Measurements from ENCODE around the gene GPX5.

Gene GPX5

DNA sequence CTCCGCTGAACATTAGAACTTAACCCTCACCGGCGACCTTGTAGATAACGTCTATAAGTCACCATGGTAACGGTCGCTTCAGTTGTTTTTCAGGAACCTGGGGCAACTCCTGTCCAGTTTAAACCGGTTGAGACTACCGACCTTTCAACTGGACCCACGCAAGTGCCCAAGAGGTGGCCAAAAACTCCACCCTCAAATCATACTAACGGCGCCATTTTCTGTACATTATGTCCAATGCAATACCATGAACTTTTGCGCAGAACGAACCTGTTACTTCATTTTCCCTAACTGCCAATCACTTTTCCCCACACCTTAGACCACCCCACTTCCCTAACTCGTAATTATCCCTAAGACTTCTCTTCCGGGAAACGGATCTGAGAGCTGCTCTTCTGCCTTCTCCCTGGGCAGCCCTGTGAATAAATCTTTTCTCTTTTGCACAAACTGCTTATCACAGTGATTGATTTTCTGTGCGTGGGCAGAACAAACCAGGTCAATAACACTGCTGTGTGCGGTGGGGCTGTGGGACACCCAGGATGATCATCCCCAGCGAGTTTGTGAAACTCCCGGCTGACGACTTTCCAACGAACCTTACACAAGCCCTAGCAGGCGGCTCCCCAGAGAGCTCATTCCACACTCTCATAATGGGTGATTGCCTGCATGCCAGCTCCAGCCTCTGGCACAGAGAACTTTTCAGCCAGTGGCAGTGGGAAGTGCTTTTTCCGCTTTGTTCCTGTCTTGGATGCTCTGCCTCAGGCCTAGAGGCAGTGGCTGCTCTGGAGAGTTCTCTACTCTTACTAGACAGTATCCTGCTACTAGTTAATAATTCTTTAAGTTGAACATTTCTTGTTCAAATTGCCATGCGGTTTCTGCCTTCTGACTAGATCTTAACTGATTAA, 28.6 kb downstream of the GPX5 start:
- Histone ChIP-seq H3K27me3 (ENCODE audit: insufficient read depth, poor library complexity, severe bottlenecking) (no peaks in the 10 kb centered on the region), H3K4me3 (replicated peaks; ENCODE audit: insufficient read depth, low read length) (no peak overlapping the region), H3K27ac (replicated peaks) (no peak overlapping the region)
- no peak for DNase-seq (ENCODE audit: low read depth in 1 of 2, low spot score in 1 of 2)
- TF ChIP-seq GABPA (IDR thresholded peaks at IDR 0.05; ENCODE audit: low read depth): no peak
- TF ChIP-seq SPI1 (IDR thresholded peaks at IDR 0.05; ENCODE audit: borderline replicate concordance, low read depth): no peak
- TF ChIP-seq, protein P1, sequence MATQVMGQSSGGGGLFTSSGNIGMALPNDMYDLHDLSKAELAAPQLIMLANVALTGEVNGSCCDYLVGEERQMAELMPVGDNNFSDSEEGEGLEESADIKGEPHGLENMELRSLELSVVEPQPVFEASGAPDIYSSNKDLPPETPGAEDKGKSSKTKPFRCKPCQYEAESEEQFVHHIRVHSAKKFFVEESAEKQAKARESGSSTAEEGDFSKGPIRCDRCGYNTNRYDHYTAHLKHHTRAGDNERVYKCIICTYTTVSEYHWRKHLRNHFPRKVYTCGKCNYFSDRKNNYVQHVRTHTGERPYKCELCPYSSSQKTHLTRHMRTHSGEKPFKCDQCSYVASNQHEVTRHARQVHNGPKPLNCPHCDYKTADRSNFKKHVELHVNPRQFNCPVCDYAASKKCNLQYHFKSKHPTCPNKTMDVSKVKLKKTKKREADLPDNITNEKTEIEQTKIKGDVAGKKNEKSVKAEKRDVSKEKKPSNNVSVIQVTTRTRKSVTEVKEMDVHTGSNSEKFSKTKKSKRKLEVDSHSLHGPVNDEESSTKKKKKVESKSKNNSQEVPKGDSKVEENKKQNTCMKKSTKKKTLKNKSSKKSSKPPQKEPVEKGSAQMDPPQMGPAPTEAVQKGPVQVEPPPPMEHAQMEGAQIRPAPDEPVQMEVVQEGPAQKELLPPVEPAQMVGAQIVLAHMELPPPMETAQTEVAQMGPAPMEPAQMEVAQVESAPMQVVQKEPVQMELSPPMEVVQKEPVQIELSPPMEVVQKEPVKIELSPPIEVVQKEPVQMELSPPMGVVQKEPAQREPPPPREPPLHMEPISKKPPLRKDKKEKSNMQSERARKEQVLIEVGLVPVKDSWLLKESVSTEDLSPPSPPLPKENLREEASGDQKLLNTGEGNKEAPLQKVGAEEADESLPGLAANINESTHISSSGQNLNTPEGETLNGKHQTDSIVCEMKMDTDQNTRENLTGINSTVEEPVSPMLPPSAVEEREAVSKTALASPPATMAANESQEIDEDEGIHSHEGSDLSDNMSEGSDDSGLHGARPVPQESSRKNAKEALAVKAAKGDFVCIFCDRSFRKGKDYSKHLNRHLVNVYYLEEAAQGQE (IDR thresholded peaks at IDR 0.05; ENCODE audit: insufficient replicate concordance, low read depth): no peak
- TF ChIP-seq, protein P2, sequence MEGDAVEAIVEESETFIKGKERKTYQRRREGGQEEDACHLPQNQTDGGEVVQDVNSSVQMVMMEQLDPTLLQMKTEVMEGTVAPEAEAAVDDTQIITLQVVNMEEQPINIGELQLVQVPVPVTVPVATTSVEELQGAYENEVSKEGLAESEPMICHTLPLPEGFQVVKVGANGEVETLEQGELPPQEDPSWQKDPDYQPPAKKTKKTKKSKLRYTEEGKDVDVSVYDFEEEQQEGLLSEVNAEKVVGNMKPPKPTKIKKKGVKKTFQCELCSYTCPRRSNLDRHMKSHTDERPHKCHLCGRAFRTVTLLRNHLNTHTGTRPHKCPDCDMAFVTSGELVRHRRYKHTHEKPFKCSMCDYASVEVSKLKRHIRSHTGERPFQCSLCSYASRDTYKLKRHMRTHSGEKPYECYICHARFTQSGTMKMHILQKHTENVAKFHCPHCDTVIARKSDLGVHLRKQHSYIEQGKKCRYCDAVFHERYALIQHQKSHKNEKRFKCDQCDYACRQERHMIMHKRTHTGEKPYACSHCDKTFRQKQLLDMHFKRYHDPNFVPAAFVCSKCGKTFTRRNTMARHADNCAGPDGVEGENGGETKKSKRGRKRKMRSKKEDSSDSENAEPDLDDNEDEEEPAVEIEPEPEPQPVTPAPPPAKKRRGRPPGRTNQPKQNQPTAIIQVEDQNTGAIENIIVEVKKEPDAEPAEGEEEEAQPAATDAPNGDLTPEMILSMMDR (IDR thresholded peaks at IDR 0.05; ENCODE audit: insufficient read depth, low read length): no peak
- no peak for TF ChIP-seq POLR2AphosphoS5 (IDR thresholded peaks at IDR 0.05; ENCODE audit: low read depth)

DNA sequence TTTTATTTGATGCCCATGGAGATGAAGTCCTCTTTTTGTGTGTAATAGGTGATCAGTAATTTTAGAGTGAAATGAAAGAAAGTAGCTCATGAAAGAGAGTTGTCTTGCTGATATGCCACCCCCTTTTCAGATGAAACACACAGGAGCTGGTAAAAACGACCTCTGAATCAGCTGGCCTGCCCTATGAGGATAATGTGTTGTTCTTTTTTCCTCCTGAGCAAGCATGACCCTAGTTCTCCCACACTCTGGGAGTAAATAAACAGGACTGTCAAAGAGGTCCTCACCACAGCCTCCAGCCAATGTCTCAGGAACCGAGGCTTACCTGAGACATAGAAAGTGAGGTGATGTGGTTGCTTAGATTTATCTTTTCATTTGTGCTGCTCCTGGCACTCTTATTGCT, 29.5 kb downstream of the GPX5 start:
- TF ChIP-seq SPI1 (IDR thresholded peaks at IDR 0.05; ENCODE audit: borderline replicate concordance, low read depth): no peak
- no peak for TF ChIP-seq GABPA (IDR thresholded peaks at IDR 0.05; ENCODE audit: low read depth)
- TF ChIP-seq, protein P1 (IDR thresholded peaks at IDR 0.05; ENCODE audit: insufficient replicate concordance, low read depth): no peak
- TF ChIP-seq, protein P2 (IDR thresholded peaks at IDR 0.05; ENCODE audit: insufficient read depth, low read length): no peak
- no peak for TF ChIP-seq POLR2AphosphoS5 (IDR thresholded peaks at IDR 0.05; ENCODE audit: low read depth)
- no peaks in the 10 kb centered on the region for H3K27me3 ChIP-seq (ENCODE audit: insufficient read depth, poor library complexity, severe bottlenecking)
- H3K4me3 ChIP-seq (replicated peaks; ENCODE audit: insufficient read depth, low read length): no peak overlapping the region
- no peak overlapping the region for H3K27ac ChIP-seq (replicated peaks)
- no peak for DNase-seq (ENCODE audit: low read depth in 1 of 2, low spot score in 1 of 2)

DNA sequence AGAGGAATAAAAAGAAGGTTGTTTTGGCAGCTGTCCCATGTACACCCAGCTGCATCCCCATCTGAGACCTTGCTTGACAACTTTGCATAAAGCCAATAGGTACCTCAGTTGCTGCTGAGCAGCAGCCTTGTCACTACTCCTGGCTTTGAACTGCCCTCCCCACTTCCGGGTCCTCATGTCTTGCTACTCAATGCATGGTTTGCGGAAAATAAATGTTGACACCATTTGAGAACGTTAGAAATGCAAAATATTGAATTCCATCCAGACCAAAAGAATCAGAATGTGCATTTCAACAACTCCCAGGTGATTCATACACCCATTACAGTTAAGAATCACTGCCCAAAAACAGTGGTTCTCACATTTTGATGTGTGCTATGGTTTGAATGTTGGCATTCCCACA, 32.9 kb downstream of the GPX5 start:
- TF ChIP-seq POLR2AphosphoS5 (IDR thresholded peaks at IDR 0.05; ENCODE audit: low read depth) (no peak), GABPA (IDR thresholded peaks at IDR 0.05; ENCODE audit: low read depth) (no peak), SPI1 (IDR thresholded peaks at IDR 0.05; ENCODE audit: borderline replicate concordance, low read depth) (no peak)
- TF ChIP-seq, protein P2 (IDR thresholded peaks at IDR 0.05; ENCODE audit: insufficient read depth, low read length): no peak
- TF ChIP-seq, protein P1 (IDR thresholded peaks at IDR 0.05; ENCODE audit: insufficient replicate concordance, low read depth): no peak
- H3K27ac ChIP-seq (replicated peaks): no peak overlapping the region
- DNase-seq (ENCODE audit: low read depth in 1 of 2, low spot score in 1 of 2): no peak
- H3K27me3 ChIP-seq (ENCODE audit: insufficient read depth, poor library complexity, severe bottlenecking): no peaks in the 10 kb centered on the region
- H3K4me3 ChIP-seq (replicated peaks; ENCODE audit: insufficient read depth, low read length): no peak overlapping the region

All from HL-60 (cell line).